ENCODE data around the gene TNRC6C. TPM values are rescaled to one million over a fixed set of nuclear protein-coding genes. Genes with fewer than 3 reads are reported as not detected.
A peak's percentile ranks its signal among the peaks of the same experiment; 100 is the strongest.

TNRC6C gene
- total and polyA plus RNA-seq, 2 of the 13 experiments (the other 11 are each of a cell fraction or from before 2014, with no cell fraction given), result 0.66 to 4.9 TPM

DNA sequence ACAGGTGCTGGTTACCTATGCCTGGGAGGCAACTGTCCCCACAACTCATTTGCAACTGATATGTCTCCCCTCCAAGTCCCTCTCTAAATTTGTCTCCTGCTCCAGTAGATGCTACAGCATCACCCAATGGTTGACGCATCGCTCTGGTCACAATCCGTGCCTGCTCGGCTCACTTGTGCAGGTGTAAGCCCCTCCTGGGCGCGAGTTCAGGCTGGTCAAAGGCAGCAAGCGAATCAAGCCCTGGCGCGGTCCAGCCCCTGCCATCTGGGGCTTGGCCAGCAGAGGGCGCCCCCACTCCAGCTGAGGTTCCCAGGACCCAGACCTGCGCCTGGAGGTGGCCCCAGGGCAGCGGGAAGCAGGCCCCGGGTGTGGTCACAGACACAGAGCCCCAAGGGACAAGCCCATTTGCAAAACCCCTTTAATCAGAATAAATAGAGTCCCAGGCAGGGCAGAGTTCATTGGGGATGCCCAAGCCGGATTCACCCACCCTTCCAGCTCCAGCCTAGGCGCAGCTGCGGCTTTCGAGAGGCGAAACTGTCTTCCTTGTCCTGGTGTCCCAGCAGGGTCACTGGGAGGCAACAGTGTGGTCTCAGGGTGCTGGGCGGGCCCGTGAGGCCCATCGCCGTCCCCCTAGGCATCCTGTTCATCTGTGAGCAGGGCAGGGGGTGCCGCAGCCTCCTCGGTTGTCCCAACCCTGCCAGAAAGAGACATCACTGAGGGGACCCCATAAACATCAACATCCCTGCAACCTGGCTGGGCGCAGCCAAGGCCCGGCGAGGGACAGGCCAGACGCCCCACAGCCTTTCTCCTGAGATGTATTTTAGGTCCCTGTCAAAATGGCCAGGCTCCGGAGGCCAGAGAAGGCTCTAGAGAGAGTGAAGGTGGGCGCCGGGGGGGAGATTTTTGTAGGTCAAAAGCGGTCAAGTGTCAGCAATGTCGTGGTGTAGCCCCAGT lies 154.3 kb downstream of the TNRC6C start (continued):
- TF ChIP-seq MNT (IDR thresholded peaks at IDR 0.05) (no peak), POLR2G (IDR thresholded peaks at IDR 0.05; ENCODE audit: low read depth, low read length) (peak; percentile 62; the same call in 1 of the 2 replicates), ZBTB38 (CRISPR knock-in tag; IDR thresholded peaks at IDR 0.05) (peak; percentile 98), STAG1 (CRISPR knock-in tag; IDR thresholded peaks at IDR 0.05) (peak; percentile 99), KDM2A (CRISPR knock-in tag; IDR thresholded peaks at IDR 0.05; ENCODE audit: borderline replicate concordance, low read depth) (peak; percentile 86), FUBP1 (CRISPR knock-in tag; IDR thresholded peaks at IDR 0.05; ENCODE audit: borderline replicate concordance) (no peak), ZNF275 (CRISPR knock-in tag; IDR thresholded peaks at IDR 0.05; ENCODE audit: borderline replicate concordance) (0 out of 2 replicates have a peak, but pooled peaks have one; percentile 21), ARID4A (CRISPR knock-in tag; IDR thresholded peaks at IDR 0.05; ENCODE audit: borderline replicate concordance) (peak; percentile 33; the same call in 1 of the 2 replicates), NKX3-1 (CRISPR knock-in tag; IDR thresholded peaks at IDR 0.05) (no peak), MIER3 (CRISPR knock-in tag; IDR thresholded peaks at IDR 0.05; ENCODE audit: borderline replicate concordance) (0 out of 2 replicates have a peak, but pooled peaks have one; percentile 28), ZNF841 (CRISPR knock-in tag; IDR thresholded peaks at IDR 0.05; ENCODE audit: borderline replicate concordance) (no peak), RBM22 (optimal IDR thresholded peaks at IDR 0.05; ENCODE audit: low read length) (peak; percentile 88), FOXC1 (CRISPR knock-in tag; IDR thresholded peaks at IDR 0.05; ENCODE audit: borderline replicate concordance) (0 out of 2 replicates have a peak, but pooled peaks have one; percentile 21), HOXA3 (CRISPR knock-in tag; IDR thresholded peaks at IDR 0.05) (peak; percentile 87), SMARCE1 (IDR thresholded peaks at IDR 0.05; ENCODE audit: borderline replicate concordance) (no peak), EED (CRISPR knock-in tag; IDR thresholded peaks at IDR 0.05) (no peak), CBFB (CRISPR knock-in tag; IDR thresholded peaks at IDR 0.05) (no peak; the same call in 1 of the 2 replicates), ZNF547 (CRISPR knock-in tag; IDR thresholded peaks at IDR 0.05) (peak; percentile 86), ZNF567 (CRISPR knock-in tag; IDR thresholded peaks at IDR 0.05; ENCODE audit: borderline replicate concordance) (0 out of 2 replicates have a peak, but pooled peaks have one; percentile 42)
